IMR-90 (cell line): ENCODE data around the gene ZACN. TPM values are rescaled to one million over a fixed set of nuclear protein-coding genes. Genes with fewer than 3 reads are reported as not detected.

Experiments
- ATAC-seq: fragments of 200-7000 bp; cut with Tn5 transposase; 2 replicates; pipeline ENCODE4 v1.9.1; 2020; ENCODE audit warnings: low read depth, mild to moderate bottlenecking, moderate library complexity
- BruUV-seq: library from RNA; stranded (reverse); fragments of 400-500 nt; replicated peaks from 2 replicates; lab custom pipeline; 2021; lab: Mats Ljungman, UMichigan
- CTCF ChIA-PET: fragments of 300-600 bp; formaldehyde crosslinking; extraction: SDS; loops from one replicate; lab custom pipeline; 2021; ENCODE audit warnings: antibody characterized with exemption; lab: Yijun Ruan, JAX
- POLR2A ChIA-PET: fragments of 300-600 bp; sonication (Branson Sonifier 250); formaldehyde crosslinking; loops from one replicate; lab custom pipeline; 2022; ENCODE audit warnings: antibody characterized with exemption; ENCODE audit not compliant: unreplicated experiment; lab: Charles Lee
- DNase-seq: peaks from one replicate; pipeline ENCODE4 v3.0.0; 2013
- H2AFZ ChIP-seq: replicated peaks from 2 replicates; pipeline ENCODE3; 2013; ENCODE audit warnings: low read length, mild to moderate bottlenecking; ENCODE audit not compliant: poor library complexity
- H2AK5ac ChIP-seq: 2 replicates; pipeline ENCODE4 v1.6.1; 2013; ENCODE audit warnings: low read depth, low read length, inconsistent platforms
- H2AK9ac ChIP-seq: replicated peaks from 2 replicates; pipeline ENCODE3; 2013; ENCODE audit warnings: mild to moderate bottlenecking, low read depth, low read length, moderate library complexity; ENCODE audit not compliant: poor library complexity
- H2BK120ac ChIP-seq: 2 replicates; pipeline ENCODE4 v1.6.1; 2013; ENCODE audit warnings: low read depth, low read length, inconsistent platforms
- H2BK15ac ChIP-seq: 3 replicates; pipeline ENCODE4 v1.6.1; 2013; ENCODE audit warnings: low read depth, low read length, inconsistent platforms
- H2BK20ac ChIP-seq: 2 replicates; pipeline ENCODE4 v1.6.1; 2013; ENCODE audit warnings: low read depth, mild to moderate bottlenecking, inconsistent platforms, low read length, moderate library complexity
- H2BK5ac ChIP-seq: 2 replicates; pipeline ENCODE4 v1.6.1; 2013; ENCODE audit warnings: mild to moderate bottlenecking, low read depth, low read length, inconsistent platforms; ENCODE audit not compliant: poor library complexity, severe bottlenecking
- H3K14ac ChIP-seq: replicated peaks from 2 replicates; pipeline ENCODE4 v1.6.1; 2013; ENCODE audit warnings: low read depth, low read length, inconsistent platforms
- H3K18ac ChIP-seq: 2 replicates; pipeline ENCODE4 v1.6.1; 2013; ENCODE audit warnings: low read depth, low read length, control low read depth
- H3K23ac ChIP-seq: 2 replicates; pipeline ENCODE4 v1.6.1; 2013; ENCODE audit warnings: low read depth, low read length, inconsistent platforms
- H3K27ac ChIP-seq: 2 replicates; pipeline ENCODE4 v1.5.1; 2013; ENCODE audit warnings: mild to moderate bottlenecking, control low read depth, low read length; ENCODE audit not compliant: insufficient read depth
- H3K27me3 ChIP-seq: 2 replicates; pipeline ENCODE4 v1.6.1; 2013; ENCODE audit warnings: low read length; ENCODE audit not compliant: control insufficient read depth, insufficient read depth
- H3K36me3 ChIP-seq: 2 replicates; pipeline ENCODE4 v1.6.1; 2013; ENCODE audit warnings: low read length, mixed read lengths; ENCODE audit not compliant: control insufficient read depth, insufficient read depth
- H3K4ac ChIP-seq: 2 replicates; pipeline ENCODE4 v1.6.1; 2013; ENCODE audit warnings: low read depth, low read length, inconsistent platforms
- H3K4me1 ChIP-seq: 2 replicates; pipeline ENCODE4 v1.6.1; 2013; ENCODE audit warnings: low read length, mixed read lengths; ENCODE audit not compliant: control insufficient read depth, insufficient read depth
- H3K4me2 ChIP-seq: 2 replicates; pipeline ENCODE4 v1.6.1; 2013; ENCODE audit warnings: low read depth, mild to moderate bottlenecking, control low read depth, low read length, moderate library complexity
- H3K4me3 ChIP-seq: 2 replicates; pipeline ENCODE4 v1.5.1; 2013; ENCODE audit warnings: low read depth, mild to moderate bottlenecking, control low read depth, low read length, moderate library complexity; ENCODE audit not compliant: insufficient read depth
- H3K56ac ChIP-seq: 2 replicates; pipeline ENCODE4 v1.6.1; 2013; ENCODE audit warnings: low read length, inconsistent platforms; ENCODE audit not compliant: insufficient read depth; ENCODE audit errors: extremely low read depth
- H3K79me1 ChIP-seq, 2 experiments: 2 replicates each; pipeline ENCODE4 v1.6.1; 2013; ENCODE audit warnings: low read length in 2 of 2, inconsistent platforms in 1 of 2, low read depth in 1 of 2
- H3K9ac ChIP-seq: 2 replicates; pipeline ENCODE4 v1.6.1; 2013; ENCODE audit warnings: low read depth, low read length, control low read depth
- H3K9me1 ChIP-seq: 2 replicates; pipeline ENCODE4 v1.6.1; 2013; ENCODE audit warnings: low read length, inconsistent platforms; ENCODE audit not compliant: insufficient read depth
- H3K9me3 ChIP-seq: 2 replicates; pipeline ENCODE4 v1.6.1; 2013; ENCODE audit warnings: low read length; ENCODE audit not compliant: control insufficient read depth, insufficient read depth
- H4K20me1 ChIP-seq: 2 replicates; pipeline ENCODE4 v1.6.1; 2013; ENCODE audit warnings: low read length, inconsistent platforms; ENCODE audit not compliant: insufficient read depth
- H4K5ac ChIP-seq: 2 replicates; pipeline ENCODE4 v1.6.1; 2013; ENCODE audit warnings: mild to moderate bottlenecking, low read depth, low read length, control low read depth
- H4K8ac ChIP-seq, 2 experiments: 2 replicates each; pipeline ENCODE4 v1.6.1; 2013; ENCODE audit warnings: low read depth in 2 of 2, low read length in 2 of 2, control low read depth in 1 of 2, inconsistent platforms in 1 of 2
- H4K91ac ChIP-seq: 2 replicates; pipeline ENCODE4 v1.6.1; 2013; ENCODE audit warnings: low read depth, low read length, inconsistent platforms; ENCODE audit not compliant: insufficient read depth
- BHLHE40 ChIP-seq: fragments of 150-350 bp; IDR thresholded peaks from 2 replicates; pipeline ENCODE4 v1.6.1; 2016; ENCODE audit warnings: mild to moderate bottlenecking, low read depth, low read length
- CEBPB ChIP-seq: IDR thresholded peaks from 2 replicates; pipeline ENCODE4 v1.6.1; 2012; ENCODE audit warnings: low read depth, low read length, improper control_type of control experiment
- CHD1 ChIP-seq: IDR thresholded peaks from 2 replicates; pipeline ENCODE4 v1.6.1; 2012; ENCODE audit warnings: low read depth, low read length, improper control_type of control experiment
- FOS ChIP-seq: fragments of 150-350 bp; IDR thresholded peaks from 2 replicates; pipeline ENCODE4 v1.6.1; 2016; ENCODE audit warnings: low read depth, low read length
- MAFK ChIP-seq: IDR thresholded peaks from 2 replicates; pipeline ENCODE4 v1.6.1; 2012; ENCODE audit warnings: low read depth, low read length, improper control_type of control experiment
- MAZ ChIP-seq: IDR thresholded peaks from 2 replicates; pipeline ENCODE4 v1.6.1; 2012; ENCODE audit warnings: low read depth, mild to moderate bottlenecking, low read length, improper control_type of control experiment, moderate library complexity, borderline replicate concordance
- MXI1 ChIP-seq: IDR thresholded peaks from 2 replicates; pipeline ENCODE4 v1.6.1; 2012; ENCODE audit warnings: low read depth, mild to moderate bottlenecking, low read length, moderate library complexity, borderline replicate concordance
- NFE2L2 ChIP-seq: fragments of 150-350 bp; IDR thresholded peaks from 2 replicates; pipeline ENCODE4 v1.6.1; 2016; ENCODE audit warnings: low read depth, mild to moderate bottlenecking, low read length
- POLR2A ChIP-seq: IDR thresholded peaks from 2 replicates; pipeline ENCODE4 v1.6.1; 2012; ENCODE audit warnings: mild to moderate bottlenecking, low read depth, low read length
- RAD21 ChIP-seq: IDR thresholded peaks from 2 replicates; pipeline ENCODE4 v1.6.1; 2012; ENCODE audit warnings: low read length, improper control_type of control experiment
- RCOR1 ChIP-seq: IDR thresholded peaks from 2 replicates; pipeline ENCODE4 v1.6.1; 2012; ENCODE audit warnings: mild to moderate bottlenecking, low read length, improper control_type of control experiment; ENCODE audit not compliant: insufficient replicate concordance
- RFX5 ChIP-seq: IDR thresholded peaks from 2 replicates; pipeline ENCODE4 v1.8.0; 2012; ENCODE audit warnings: low read depth, mild to moderate bottlenecking, low read length, moderate library complexity
- SMC3 ChIP-seq: fragments of 150-350 bp; IDR thresholded peaks from 2 replicates; pipeline ENCODE4 v1.6.1; 2016; ENCODE audit warnings: low read depth, mild to moderate bottlenecking, antibody characterized with exemption, low read length, moderate library complexity
- WGBS, 2 experiments: methylation state at CpG; one replicate each; pipeline versions ENCODE4 v1.1.5 to v1.1.7; 2013; ENCODE audit warnings: missing lambda C conversion rate in 2 of 2; ENCODE audit not compliant: insufficient read length in 1 of 2; ENCODE audit errors: extremely low coverage in 2 of 2; 5-methylcytosine and 5-hydroxymethylcytosine counted together
- dilution Hi-C: fragments of 300-500 bp; cut with HindIII; formaldehyde crosslinking; loops from one replicate; pipeline ENCODE4 v1.14.3; 2018; ENCODE audit warnings: low sequenced_read_pairs; ENCODE audit not compliant: unreplicated experiment
- in situ Hi-C: fragments of 300-500 bp; cut with MboI; formaldehyde crosslinking; loops from 3 replicates; pipeline ENCODE4 v1.14.3; 2019; ENCODE audit warnings: low sequenced_read_pairs, inconsistent platforms, mixed read lengths
- intact Hi-C: fragments of 100-400 bp; cut with micrococcal nuclease; formaldehyde crosslinking; loops from 2 replicates; pipeline ENCODE4 v1.10.0; 2022
- polyA plus RNA-seq, 3 experiments: library from polyadenylated mRNA; depleted of rRNA; stranded (reverse); fragments of >200 nt; gene quantifications; 2 replicates each; pipeline ENCODE4 v1.2.3, GENCODE V29; 2012; ENCODE audit warnings: low replicate concordance in 1 of 3
- total RNA-seq: library from RNA; depleted of rRNA; stranded (reverse); fragments of >200 nt; gene quantifications from 2 replicates; pipeline ENCODE4 v1.2.3, GENCODE V29; 2012
- TF ChIP-seq, protein P1 (sequence below): conservative IDR thresholded peaks from 2 replicates; pipeline ENCODE4 v1.5.1; 2012; ENCODE audit warnings: mild to moderate bottlenecking, low read depth, low read length, improper control_type of control experiment
- TF ChIP-seq, protein P2 (sequence below): fragments of 150-350 bp; IDR thresholded peaks from 2 replicates; pipeline ENCODE4 v1.6.1; 2016; ENCODE audit warnings: low read depth, mild to moderate bottlenecking, low read length, moderate library complexity, borderline replicate concordance
- TF ChIP-seq, protein P3 (sequence below): fragments of 150-350 bp; IDR thresholded peaks from 2 replicates; pipeline ENCODE4 v1.6.1; 2017; ENCODE audit warnings: mild to moderate bottlenecking, antibody characterized with exemption, low read length, low read depth

ZACN gene
- total and polyA plus RNA-seq, 2 of the 4 experiments (the other 2 are of a cell fraction): not detected

DNA sequence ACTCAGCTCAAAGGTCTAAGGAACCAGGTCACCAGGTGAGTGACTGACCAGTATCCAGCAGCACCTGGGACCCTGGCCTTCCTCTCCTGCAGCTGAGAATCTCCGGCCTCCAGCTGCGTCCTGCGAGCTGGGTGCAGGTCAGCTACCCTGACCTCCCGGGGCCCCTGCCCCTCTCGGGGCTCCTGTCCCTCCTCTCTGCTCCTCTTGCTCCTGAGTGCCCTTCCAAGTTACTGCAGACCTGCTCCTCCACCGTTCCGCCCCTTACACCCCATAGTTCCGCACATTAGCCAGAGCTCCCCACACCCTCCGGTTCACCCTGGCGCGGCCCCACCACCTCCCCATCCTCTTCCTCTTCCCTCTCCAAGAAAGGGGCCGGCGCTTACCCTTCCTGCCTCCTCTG is 51.5 kb downstream of the ZACN start:
- H2AFZ ChIP-seq: no peak overlapping the region
- H3K18ac ChIP-seq: no peak overlapping the region
- no peak for DNase-seq
- no peak overlapping the region for H3K4me3 ChIP-seq
- no peak for TF ChIP-seq MAZ
- no peak for TF ChIP-seq CHD1
- TF ChIP-seq, protein P1, sequence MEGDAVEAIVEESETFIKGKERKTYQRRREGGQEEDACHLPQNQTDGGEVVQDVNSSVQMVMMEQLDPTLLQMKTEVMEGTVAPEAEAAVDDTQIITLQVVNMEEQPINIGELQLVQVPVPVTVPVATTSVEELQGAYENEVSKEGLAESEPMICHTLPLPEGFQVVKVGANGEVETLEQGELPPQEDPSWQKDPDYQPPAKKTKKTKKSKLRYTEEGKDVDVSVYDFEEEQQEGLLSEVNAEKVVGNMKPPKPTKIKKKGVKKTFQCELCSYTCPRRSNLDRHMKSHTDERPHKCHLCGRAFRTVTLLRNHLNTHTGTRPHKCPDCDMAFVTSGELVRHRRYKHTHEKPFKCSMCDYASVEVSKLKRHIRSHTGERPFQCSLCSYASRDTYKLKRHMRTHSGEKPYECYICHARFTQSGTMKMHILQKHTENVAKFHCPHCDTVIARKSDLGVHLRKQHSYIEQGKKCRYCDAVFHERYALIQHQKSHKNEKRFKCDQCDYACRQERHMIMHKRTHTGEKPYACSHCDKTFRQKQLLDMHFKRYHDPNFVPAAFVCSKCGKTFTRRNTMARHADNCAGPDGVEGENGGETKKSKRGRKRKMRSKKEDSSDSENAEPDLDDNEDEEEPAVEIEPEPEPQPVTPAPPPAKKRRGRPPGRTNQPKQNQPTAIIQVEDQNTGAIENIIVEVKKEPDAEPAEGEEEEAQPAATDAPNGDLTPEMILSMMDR: no peak
- no peak for TF ChIP-seq BHLHE40
- no peak for TF ChIP-seq MAFK
- TF ChIP-seq, protein P2, sequence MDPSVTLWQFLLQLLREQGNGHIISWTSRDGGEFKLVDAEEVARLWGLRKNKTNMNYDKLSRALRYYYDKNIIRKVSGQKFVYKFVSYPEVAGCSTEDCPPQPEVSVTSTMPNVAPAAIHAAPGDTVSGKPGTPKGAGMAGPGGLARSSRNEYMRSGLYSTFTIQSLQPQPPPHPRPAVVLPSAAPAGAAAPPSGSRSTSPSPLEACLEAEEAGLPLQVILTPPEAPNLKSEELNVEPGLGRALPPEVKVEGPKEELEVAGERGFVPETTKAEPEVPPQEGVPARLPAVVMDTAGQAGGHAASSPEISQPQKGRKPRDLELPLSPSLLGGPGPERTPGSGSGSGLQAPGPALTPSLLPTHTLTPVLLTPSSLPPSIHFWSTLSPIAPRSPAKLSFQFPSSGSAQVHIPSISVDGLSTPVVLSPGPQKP: no peak
- no peak for TF ChIP-seq POLR2A
- no peak for TF ChIP-seq FOS
- no peak for TF ChIP-seq SMC3
- TF ChIP-seq, protein P3, sequence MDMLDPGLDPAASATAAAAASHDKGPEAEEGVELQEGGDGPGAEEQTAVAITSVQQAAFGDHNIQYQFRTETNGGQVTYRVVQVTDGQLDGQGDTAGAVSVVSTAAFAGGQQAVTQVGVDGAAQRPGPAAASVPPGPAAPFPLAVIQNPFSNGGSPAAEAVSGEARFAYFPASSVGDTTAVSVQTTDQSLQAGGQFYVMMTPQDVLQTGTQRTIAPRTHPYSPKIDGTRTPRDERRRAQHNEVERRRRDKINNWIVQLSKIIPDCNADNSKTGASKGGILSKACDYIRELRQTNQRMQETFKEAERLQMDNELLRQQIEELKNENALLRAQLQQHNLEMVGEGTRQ: no peak
- TF ChIP-seq RAD21: no peak
- TF ChIP-seq RFX5: no peak
- TF ChIP-seq MXI1: no peak
- TF ChIP-seq NFE2L2: no peak
- no peak for TF ChIP-seq RCOR1
- no peak for TF ChIP-seq CEBPB
- H3K9ac ChIP-seq: no peak overlapping the region
- H3K4ac ChIP-seq: no peak overlapping the region
- ChIA-PET POLR2A (no interaction called here), CTCF (interaction anchor here (0.6 kb wide), 1 partner anchor 144 kb away, joined by 3 read pairs; no protein-coding TSS in a partner anchor)
- dilution Hi-C loops (no loop called here), in situ Hi-C loops (no loop called here), intact Hi-C loops (no loop called here)
- no peak overlapping the region for H3K23ac ChIP-seq
- no peaks in the 10 kb centered on the region for H3K4me1 ChIP-seq
- H2BK120ac ChIP-seq: no peak overlapping the region
- no peaks in the 10 kb centered on the region for H3K9me1 ChIP-seq
- WGBS, 2 experiments: 31% methylated on average over 12 of the region's 13 CpGs; no CpG with 5 or more reads in 1 of the 2 experiments
- no peaks in the 10 kb centered on the region for H4K20me1 ChIP-seq
- no peak overlapping the region for H3K56ac ChIP-seq
- H4K8ac ChIP-seq: no peak overlapping the region
- H4K5ac ChIP-seq: no peak overlapping the region
- no peak overlapping the region for H2AK5ac ChIP-seq
- H4K91ac ChIP-seq: no peak overlapping the region
- ATAC-seq: no peak
- H3K36me3 ChIP-seq: no peaks in the 10 kb centered on the region
- H2BK20ac ChIP-seq: no peak overlapping the region
- no peak overlapping the region for H3K4me2 ChIP-seq
- no TSS peak for BruUV-seq
- peaks cover 53% of the 10 kb centered on the region for H3K27me3 ChIP-seq
- H3K14ac ChIP-seq: no peak overlapping the region
- H3K27ac ChIP-seq: no peak overlapping the region
- H3K79me1 ChIP-seq: no peaks in the 10 kb centered on the region
- H3K9me3 ChIP-seq: no peaks in the 10 kb centered on the region
- no peak overlapping the region for H2AK9ac ChIP-seq
- no peak overlapping the region for H2BK15ac ChIP-seq
- no peak overlapping the region for H2BK5ac ChIP-seq
